Naive thymus-derived CD4-positive, alpha-beta T cell (primary cell): Measurements from ENCODE around the gene TREM2. TPM values are rescaled to one million over a fixed set of nuclear protein-coding genes. Genes with fewer than 3 reads are reported as not detected.

Source experiments
- ATAC-seq: fragments of 150-1000 bp; cut with Tn5 transposase; 2 replicates; pipeline ENCODE4 v1.10.0; 2021; ENCODE audit warnings: mild to moderate bottlenecking, moderate library complexity
- CTCF ChIA-PET: fragments of 350-600 bp; sonication (Branson Sonifier 250); formaldehyde crosslinking; loops from one replicate; lab custom pipeline; 2021; ENCODE audit warnings: antibody characterized with exemption; lab: Charles Lee
- POLR2A ChIA-PET: fragments of 350-600 bp; sonication (Branson Sonifier 250); formaldehyde crosslinking; loops from one replicate; lab custom pipeline; 2021; ENCODE audit warnings: antibody characterized with exemption, inconsistent platforms; lab: Charles Lee
- DNase-seq, 9 donors: peaks; one replicate each; pipeline versions ENCODE4 v3.0.0 to v3.0.0-alpha.2; 2020 to 2022; ENCODE audit warnings: mixed read lengths in 1 of 9
- H3K27ac ChIP-seq: one replicate; pipeline ENCODE4 v1.7.0; 2013; ENCODE audit warnings: mild to moderate bottlenecking, low read depth, low read length, moderate library complexity
- H3K27me3 ChIP-seq, 2 donors: one replicate each; pipeline ENCODE4 v1.7.0; 2013; ENCODE audit warnings: low read length in 2 of 2, mild to moderate bottlenecking in 2 of 2, moderate library complexity in 2 of 2; ENCODE audit not compliant: control insufficient read depth in 2 of 2, insufficient read depth in 2 of 2
- H3K36me3 ChIP-seq, 3 experiments: 1 replicate in 2 of 3; 2 replicates in 1 of 3; pipeline ENCODE4 v1.7.0; 2013; ENCODE audit warnings: low read length in 3 of 3, mild to moderate bottlenecking in 3 of 3, moderate library complexity in 1 of 3; ENCODE audit not compliant: insufficient read depth in 3 of 3, control insufficient read depth in 2 of 3
- H3K4me1 ChIP-seq, 2 donors: one replicate each; pipeline ENCODE4 v1.7.0; 2013; ENCODE audit warnings: low read length in 2 of 2, mild to moderate bottlenecking in 2 of 2, moderate library complexity in 1 of 2; ENCODE audit not compliant: control insufficient read depth in 2 of 2, insufficient read depth in 2 of 2
- H3K4me3 ChIP-seq: 2 replicates; pipeline ENCODE4 v1.7.0; 2013; ENCODE audit warnings: mild to moderate bottlenecking, low read length
- H3K9me3 ChIP-seq, 3 experiments: 1 replicate in 2 of 3; 2 replicates in 1 of 3; pipeline ENCODE4 v1.7.0; 2013; ENCODE audit warnings: low read length in 3 of 3; ENCODE audit not compliant: control insufficient read depth in 2 of 3
- H3K27ac Mint-ChIP-seq, 9 donors: one replicate each; pipeline ENCODE4 v1.8.0; 2020 to 2022; ENCODE audit warnings: mixed read lengths in 9 of 9, mild to moderate bottlenecking in 8 of 9, moderate library complexity in 5 of 9, inconsistent platforms in 2 of 9
- H3K27me3 Mint-ChIP-seq, 5 donors: one replicate each; pipeline ENCODE4 v1.8.0; 2021 to 2022; ENCODE audit warnings: mixed read lengths in 5 of 5, mild to moderate bottlenecking in 1 of 5
- H3K36me3 Mint-ChIP-seq, 5 donors: one replicate each; pipeline ENCODE4 v1.8.0; 2020 to 2022; ENCODE audit warnings: mixed read lengths in 5 of 5, mild to moderate bottlenecking in 3 of 5, inconsistent platforms in 1 of 5
- H3K4me1 Mint-ChIP-seq, 7 donors: one replicate each; pipeline ENCODE4 v1.8.0; 2020 to 2022; ENCODE audit warnings: mixed read lengths in 7 of 7, mild to moderate bottlenecking in 3 of 7, inconsistent platforms in 1 of 7
- H3K4me3 Mint-ChIP-seq, 10 donors: one replicate each; pipeline ENCODE4 v1.8.0; 2020 to 2022; ENCODE audit warnings: mild to moderate bottlenecking in 10 of 10, mixed read lengths in 10 of 10, moderate library complexity in 6 of 10, inconsistent platforms in 2 of 10
- H3K9me3 Mint-ChIP-seq, 11 donors: one replicate each; pipeline ENCODE4 v1.8.0; 2020 to 2022; ENCODE audit warnings: mixed read lengths in 11 of 11, mild to moderate bottlenecking in 4 of 11, inconsistent platforms in 1 of 11, moderate library complexity in 1 of 11
- intact Hi-C, 2 donors: fragments of 100-400 bp; cut with micrococcal nuclease; formaldehyde crosslinking; loops; one replicate each; pipeline ENCODE4 v1.15.1; 2023
- polyA plus RNA-seq, 2 donors: library from polyadenylated mRNA; unstranded; fragments of 300-500 nt; fragmentation: Illumina TruSeq; gene quantifications; one replicate each; pipeline ENCODE4 v1.2.3, GENCODE V29; 2021
- total RNA-seq, 6 experiments: library from RNA in 5 of 6; stranded (reverse) in 5 of 6; gene quantifications; 1 replicate in 5 of 6; 2 replicates in 1 of 6; pipeline ENCODE4 v1.2.3 and lab custom pipeline; 2021 to 2026

The TREM2 gene
- total and polyA plus RNA-seq, 7 experiments from 2014 or later = 3.1 to 3.2 TPM; not detected in 5

GRCh38 chr6:41179163-41179562, 16.2 kb upstream of the TREM2 start:
- peaks cover 0 to 6% (median 0%) of the 10 kb centered on the region in 5 donors for H3K36me3 Mint-ChIP-seq

GRCh38 chr6:41177695-41178094, 14.8 kb upstream of the TREM2 start:
- no peak for ATAC-seq
- Histone ChIP-seq H3K9me3 (no peaks in the 10 kb centered on the region), H3K36me3 (no peaks in the 10 kb centered on the region), H3K4me3 (no peak overlapping the region), H3K27ac (no peak overlapping the region), H3K27me3 (no peaks in the 10 kb centered on the region), H3K4me1 (peaks cover 0 to 11% of the 10 kb centered on the region in 2 donors)
- DNase-seq = no peak
- H3K4me3 Mint-ChIP-seq = no peak overlapping the region
- peaks cover 0 to 25% (median 5%) of the 10 kb centered on the region in 5 donors for H3K27me3 Mint-ChIP-seq
- H3K4me1 Mint-ChIP-seq = peaks cover 9 to 18% (median 14%) of the 10 kb centered on the region in 7 donors
- H3K36me3 Mint-ChIP-seq = peaks cover 0 to 6% (median 0%) of the 10 kb centered on the region in 5 donors
- no peak overlapping the region for H3K27ac Mint-ChIP-seq
- POLR2A ChIA-PET = no interaction called here
- peaks cover 0 to 1% (median 0%) of the 10 kb centered on the region in 11 donors for H3K9me3 Mint-ChIP-seq
- intact Hi-C loops = no loop called here
- CTCF ChIA-PET = interaction anchor here (1.2 kb wide), 1 partner anchor 12 kb away, joined by 3 read pairs; no protein-coding TSS in a partner anchor

More at GRCh38 chr6:41179163-41179562, 16.2 kb upstream of the TREM2 start:
- ChIA-PET POLR2A (no interaction called here), CTCF (no interaction called here)
- Mint-ChIP-seq H3K9me3 (peaks cover 0 to 1% (median 0%) of the 10 kb centered on the region in 11 donors), H3K27ac (no peak overlapping the region), H3K4me1 (peaks cover 11 to 24% (median 14%) of the 10 kb centered on the region in 7 donors), H3K27me3 (peaks cover 0 to 23% (median 5%) of the 10 kb centered on the region in 5 donors), H3K4me3 (no peak overlapping the region)
- Histone ChIP-seq H3K4me3 (no peak overlapping the region), H3K9me3 (no peaks in the 10 kb centered on the region), H3K27me3 (no peaks in the 10 kb centered on the region), H3K4me1 (peaks cover 0 to 11% of the 10 kb centered on the region in 2 donors), H3K36me3 (no peaks in the 10 kb centered on the region), H3K27ac (no peak overlapping the region)
- ATAC-seq (no peak), DNase-seq (no peak)
- intact Hi-C loops = no loop called here

- Histone ChIP-seq H3K36me3 (no peaks in the 10 kb centered on the region), H3K27ac (no peak overlapping the region), H3K9me3 (no peaks in the 10 kb centered on the region), H3K4me1 (peaks cover 0 to 9% of the 10 kb centered on the region in 2 donors), H3K27me3 (no peaks in the 10 kb centered on the region), H3K4me3 (no peak overlapping the region)
- POLR2A ChIA-PET = interaction anchor here (0.9 kb wide), 1 partner anchor 23 kb away, joined by 3 read pairs; the partner anchor contains the start of gene TREML2
- Mint-ChIP-seq H3K4me3 (no peak overlapping the region), H3K27ac (no peak overlapping the region), H3K4me1 (peaks cover 8 to 14% (median 10%) of the 10 kb centered on the region in 7 donors), H3K27me3 (peaks cover 0 to 25% (median 5%) of the 10 kb centered on the region in 5 donors), H3K36me3 (peaks cover 0 to 6% (median 0%) of the 10 kb centered on the region in 5 donors), H3K9me3 (peaks cover 0 to 1% (median 0%) of the 10 kb centered on the region in 11 donors)
- intact Hi-C loops = no loop called here
- CTCF ChIA-PET = interaction anchor here (1.2 kb wide), 1 partner anchor 12 kb away, joined by 3 read pairs; no protein-coding TSS in a partner anchor
- ATAC-seq (no peak), DNase-seq (no peak)
Observed at GRCh38 chr6:41177287-41177686, 14.4 kb upstream of the TREM2 start.

GRCh38 chr6:41176189-41176588, 13.3 kb upstream of the TREM2 start:
- H3K27me3 Mint-ChIP-seq = peaks cover 0 to 25% (median 5%) of the 10 kb centered on the region in 5 donors
- Histone ChIP-seq H3K4me1 (no peaks in the 10 kb centered on the region), H3K9me3 (no peaks in the 10 kb centered on the region), H3K4me3 (no peak overlapping the region), H3K27ac (no peak overlapping the region), H3K36me3 (no peaks in the 10 kb centered on the region), H3K27me3 (no peaks in the 10 kb centered on the region)
- ChIA-PET CTCF (interaction anchor here (0.8 to 1.0 kb wide), 2 partner anchors 10 to 16 kb away, joined by 3 to 4 read pairs; no protein-coding TSS in a partner anchor), POLR2A (no interaction called here)
- H3K36me3 Mint-ChIP-seq = peaks cover 0 to 6% (median 0%) of the 10 kb centered on the region in 5 donors
- DNase-seq = no peak
- H3K9me3 Mint-ChIP-seq = peaks cover 0 to 1% (median 0%) of the 10 kb centered on the region in 11 donors
- H3K27ac Mint-ChIP-seq = no peak overlapping the region
- ATAC-seq = no peak
- H3K4me1 Mint-ChIP-seq = peaks cover 0 to 3% (median 2%) of the 10 kb centered on the region in 7 donors
- intact Hi-C loops = no loop called here
- H3K4me3 Mint-ChIP-seq = no peak overlapping the region

GRCh38 chr6:41175084-41175483, 12.2 kb upstream of the TREM2 start:
- Mint-ChIP-seq H3K4me3 (no peak overlapping the region), H3K4me1 (peaks cover 0 to 3% (median 0%) of the 10 kb centered on the region in 7 donors), H3K27ac (no peak overlapping the region), H3K36me3 (peaks cover 0 to 10% (median 0%) of the 10 kb centered on the region in 5 donors), H3K27me3 (peaks cover 0 to 31% (median 5%) of the 10 kb centered on the region in 5 donors), H3K9me3 (peaks cover 0 to 1% (median 0%) of the 10 kb centered on the region in 11 donors)
- Histone ChIP-seq H3K9me3 (no peaks in the 10 kb centered on the region), H3K4me3 (no peak overlapping the region), H3K4me1 (no peaks in the 10 kb centered on the region), H3K27me3 (no peaks in the 10 kb centered on the region), H3K27ac (no peak overlapping the region), H3K36me3 (no peaks in the 10 kb centered on the region)
- ChIA-PET CTCF (no interaction called here), POLR2A (no interaction called here)
- DNase-seq (no peak), ATAC-seq (no peak)
- intact Hi-C loops = no loop called here

- H3K36me3 ChIP-seq = no peaks in the 10 kb centered on the region
- H3K4me1 ChIP-seq = no peaks in the 10 kb centered on the region
- Mint-ChIP-seq H3K9me3 (peaks cover 0 to 1% (median 0%) of the 10 kb centered on the region in 11 donors), H3K27me3 (peaks cover 0 to 31% (median 5%) of the 10 kb centered on the region in 5 donors), H3K36me3 (peaks cover 0 to 10% (median 0%) of the 10 kb centered on the region in 5 donors), H3K27ac (no peak overlapping the region), H3K4me1 (peaks cover 0 to 3% (median 0%) of the 10 kb centered on the region in 7 donors), H3K4me3 (no peak overlapping the region)
- intact Hi-C loops = no loop called here
- H3K27me3 ChIP-seq = no peaks in the 10 kb centered on the region
- ATAC-seq (no peak), DNase-seq (no peak)
- H3K27ac ChIP-seq = no peak overlapping the region
- H3K4me3 ChIP-seq = no peak overlapping the region
- CTCF ChIA-PET = no interaction called here
- no peaks in the 10 kb centered on the region for H3K9me3 ChIP-seq
- POLR2A ChIA-PET = no interaction called here
Observed at GRCh38 chr6:41174610-41175009, 11.7 kb upstream of the TREM2 start.
